ENCODE measurements around the gene TOR1B. TPM values are rescaled to one million over a fixed set of nuclear protein-coding genes. Genes with fewer than 3 reads are reported as not detected.
"Not testable (repeated sequence)": the region's sequence is repeated elsewhere in the genome, so short reads cannot be mapped to it uniquely, and the experiment has no call there.

Gene TOR1B
- total RNA-seq, 1 donor from 2014 or later, result 32.8 TPM

DNA sequence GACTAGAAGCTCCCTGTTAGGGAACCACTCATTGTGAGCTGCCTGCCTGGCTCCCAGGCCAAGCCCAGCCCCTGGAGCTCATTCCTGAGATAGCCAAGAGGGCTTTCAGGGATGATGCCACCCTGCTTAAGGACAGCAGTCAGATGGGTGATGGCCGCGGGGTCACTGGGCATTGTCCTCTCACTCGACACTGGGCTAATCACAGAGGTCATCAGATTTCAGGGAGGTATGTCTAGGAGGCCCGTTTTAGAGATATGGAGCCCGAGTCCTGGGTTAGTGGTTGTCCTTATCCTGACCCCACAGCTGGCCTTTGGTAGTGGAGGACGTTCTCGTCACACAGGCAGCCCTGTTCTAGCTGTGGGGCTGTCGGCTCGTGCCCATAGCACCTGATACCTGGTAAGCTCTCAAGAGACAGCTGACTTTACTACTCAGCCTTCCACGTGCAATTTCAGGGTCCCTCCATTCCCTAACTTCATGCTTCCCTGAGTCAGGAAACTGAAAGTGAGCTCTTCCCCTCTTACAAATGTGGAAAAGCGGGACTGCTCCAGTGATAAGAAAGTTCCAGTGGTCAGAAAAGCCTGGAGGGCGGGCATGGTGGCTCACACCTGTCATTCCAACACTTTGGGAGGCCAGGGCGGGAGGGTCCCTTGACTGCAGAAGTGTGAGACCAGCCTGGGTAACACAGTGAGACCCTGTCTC is 43.0 kb upstream of the TOR1B start:
- H3K27me3 ChIP-seq (ENCODE audit: control insufficient read depth, insufficient read depth, low read length), result peaks cover 2% of the 10 kb centered on the region
- no peak for DNase-seq (ENCODE audit: low read depth)
- TF ChIP-seq, protein P1, sequence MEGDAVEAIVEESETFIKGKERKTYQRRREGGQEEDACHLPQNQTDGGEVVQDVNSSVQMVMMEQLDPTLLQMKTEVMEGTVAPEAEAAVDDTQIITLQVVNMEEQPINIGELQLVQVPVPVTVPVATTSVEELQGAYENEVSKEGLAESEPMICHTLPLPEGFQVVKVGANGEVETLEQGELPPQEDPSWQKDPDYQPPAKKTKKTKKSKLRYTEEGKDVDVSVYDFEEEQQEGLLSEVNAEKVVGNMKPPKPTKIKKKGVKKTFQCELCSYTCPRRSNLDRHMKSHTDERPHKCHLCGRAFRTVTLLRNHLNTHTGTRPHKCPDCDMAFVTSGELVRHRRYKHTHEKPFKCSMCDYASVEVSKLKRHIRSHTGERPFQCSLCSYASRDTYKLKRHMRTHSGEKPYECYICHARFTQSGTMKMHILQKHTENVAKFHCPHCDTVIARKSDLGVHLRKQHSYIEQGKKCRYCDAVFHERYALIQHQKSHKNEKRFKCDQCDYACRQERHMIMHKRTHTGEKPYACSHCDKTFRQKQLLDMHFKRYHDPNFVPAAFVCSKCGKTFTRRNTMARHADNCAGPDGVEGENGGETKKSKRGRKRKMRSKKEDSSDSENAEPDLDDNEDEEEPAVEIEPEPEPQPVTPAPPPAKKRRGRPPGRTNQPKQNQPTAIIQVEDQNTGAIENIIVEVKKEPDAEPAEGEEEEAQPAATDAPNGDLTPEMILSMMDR (IDR thresholded peaks at IDR 0.05; ENCODE audit: insufficient read depth, low read length, poor library complexity, severe bottlenecking), result no peak
- no peaks in the 10 kb centered on the region for H3K36me3 ChIP-seq (ENCODE audit: control insufficient read depth, insufficient read depth, low read length)
- H3K4me3 ChIP-seq (ENCODE audit: low read depth, low read length), result no peak overlapping the region

DNA sequence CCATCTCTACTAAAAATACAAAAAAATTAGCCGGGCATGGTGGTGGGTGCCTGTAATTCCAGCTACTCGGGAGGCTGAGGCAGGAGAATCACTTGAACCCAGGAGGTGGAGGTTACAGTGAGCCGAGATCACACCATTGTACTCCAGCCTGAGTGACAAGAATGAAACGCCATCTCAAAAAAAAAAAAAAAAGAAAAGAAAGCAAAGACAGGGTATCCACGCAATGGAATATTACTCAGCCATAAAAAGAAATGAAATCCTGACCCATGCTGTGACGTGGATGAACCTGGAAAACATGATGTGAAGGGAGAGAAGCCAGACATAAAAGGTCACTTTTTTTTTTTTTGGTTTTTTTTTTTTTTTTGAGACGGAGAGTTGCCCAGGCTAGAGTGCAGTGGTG is 42.2 kb upstream of the TOR1B start:
- not testable (repeated sequence) for H3K4me3 ChIP-seq (ENCODE audit: low read depth, low read length)

DNA sequence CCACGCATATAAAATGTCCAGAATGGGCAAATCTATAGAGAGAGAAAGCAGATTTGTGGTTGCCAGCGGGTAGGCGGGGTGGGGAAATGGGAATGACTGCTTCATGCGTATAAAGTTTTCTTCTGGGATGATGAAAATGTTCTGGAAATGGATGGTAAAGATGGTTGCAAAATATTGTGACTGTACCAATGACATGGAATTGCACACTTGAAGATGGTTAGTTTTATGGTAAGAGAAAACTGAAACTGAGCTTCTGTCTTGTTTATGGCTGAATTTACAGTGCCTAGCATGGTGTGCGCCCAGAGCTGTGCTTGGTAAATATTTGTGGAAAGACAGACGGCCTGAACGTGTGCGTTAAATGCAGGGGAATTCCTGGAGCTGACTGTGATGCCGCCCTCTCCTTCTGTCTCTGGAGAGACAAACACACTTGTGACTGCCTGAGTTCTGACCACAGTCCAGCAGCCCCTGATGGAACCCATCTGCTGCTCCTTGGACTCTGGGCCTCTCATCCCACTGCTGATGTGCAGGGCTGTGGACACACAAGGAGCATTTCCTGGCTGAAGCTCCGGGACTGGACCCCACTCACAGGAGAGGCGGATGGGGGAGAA is 41.6 kb upstream of the TOR1B start:
- H3K36me3 ChIP-seq (ENCODE audit: control insufficient read depth, insufficient read depth, low read length), result no peaks in the 10 kb centered on the region
- TF ChIP-seq, protein P1 (IDR thresholded peaks at IDR 0.05; ENCODE audit: insufficient read depth, low read length, poor library complexity, severe bottlenecking), result no peak
- no peak for DNase-seq (ENCODE audit: low read depth)

More for the DNA sequence above, 42.2 kb upstream of the TOR1B start:
- H3K27me3 ChIP-seq (ENCODE audit: control insufficient read depth, insufficient read depth, low read length); H3K36me3 ChIP-seq (ENCODE audit: control insufficient read depth, insufficient read depth, low read length); DNase-seq (ENCODE audit: low read depth): not testable (repeated sequence)

DNA sequence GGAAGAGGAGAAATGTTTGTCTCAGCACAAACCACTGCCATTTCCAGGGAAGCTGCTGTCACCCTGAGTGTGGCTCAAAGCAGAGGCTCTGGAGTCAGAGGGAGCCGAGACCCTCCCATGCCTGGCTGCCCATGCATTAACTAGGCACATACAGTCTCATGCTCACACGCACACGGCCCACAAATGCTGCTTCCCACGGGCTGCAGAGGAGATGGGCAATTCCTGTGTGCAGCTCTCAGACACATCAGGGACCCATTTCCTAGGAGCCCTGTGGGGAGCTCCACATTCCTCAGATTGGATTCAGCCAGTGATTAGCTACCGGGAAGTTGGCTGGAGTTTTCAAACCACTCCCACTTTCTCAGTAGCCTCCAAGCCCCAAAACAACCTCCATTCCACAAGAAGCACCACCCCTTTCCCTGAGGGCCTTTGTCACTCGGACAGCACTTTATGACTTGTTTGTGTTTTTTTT is 41.0 kb upstream of the TOR1B start:
- Histone ChIP-seq H3K4me3 (ENCODE audit: low read depth, low read length) (no peak overlapping the region), H3K36me3 (ENCODE audit: control insufficient read depth, insufficient read depth, low read length) (no peaks in the 10 kb centered on the region), H3K27me3 (ENCODE audit: control insufficient read depth, insufficient read depth, low read length) (peaks cover 2% of the 10 kb centered on the region)
- TF ChIP-seq, protein P1 (IDR thresholded peaks at IDR 0.05; ENCODE audit: insufficient read depth, low read length, poor library complexity, severe bottlenecking), result no peak
- DNase-seq (ENCODE audit: low read depth), result no peak

More for the DNA sequence above, 41.6 kb upstream of the TOR1B start:
- no peak overlapping the region for H3K4me3 ChIP-seq (ENCODE audit: low read depth, low read length)
- H3K27me3 ChIP-seq (ENCODE audit: control insufficient read depth, insufficient read depth, low read length), result peaks cover 2% of the 10 kb centered on the region

DNA sequence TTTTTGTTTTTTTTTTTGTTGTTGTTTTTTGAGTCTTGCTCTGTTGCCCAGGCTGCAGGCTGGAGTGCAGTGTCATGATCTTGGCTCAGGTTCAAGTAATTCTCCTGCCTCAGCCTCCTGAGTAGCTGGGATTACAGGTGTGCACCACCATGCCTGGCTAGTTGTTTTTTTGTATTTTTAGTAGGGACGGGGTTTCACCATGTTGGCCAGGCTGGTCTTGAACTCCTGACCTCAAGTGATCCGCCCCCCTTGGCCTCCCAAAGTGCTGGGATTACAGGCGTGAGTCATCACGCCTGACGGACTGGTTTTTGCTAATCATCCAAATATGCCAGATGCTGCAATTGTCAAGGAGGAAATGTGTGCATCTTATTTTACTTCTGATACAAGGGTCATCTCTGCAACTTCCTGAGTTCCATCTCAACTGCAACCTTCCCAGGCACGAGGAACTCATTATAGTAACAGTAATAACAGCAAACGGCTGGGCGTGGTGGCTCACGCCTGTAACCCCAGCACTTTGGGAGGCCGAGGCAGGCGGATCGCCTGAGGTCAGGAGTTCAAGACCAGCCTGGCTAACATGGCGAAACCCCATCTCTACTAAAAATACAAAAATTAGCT is 40.5 kb upstream of the TOR1B start:
- not testable (repeated sequence) for DNase-seq (ENCODE audit: low read depth); H3K4me3 ChIP-seq (ENCODE audit: low read depth, low read length); H3K36me3 ChIP-seq (ENCODE audit: control insufficient read depth, insufficient read depth, low read length); H3K27me3 ChIP-seq (ENCODE audit: control insufficient read depth, insufficient read depth, low read length)

DNA sequence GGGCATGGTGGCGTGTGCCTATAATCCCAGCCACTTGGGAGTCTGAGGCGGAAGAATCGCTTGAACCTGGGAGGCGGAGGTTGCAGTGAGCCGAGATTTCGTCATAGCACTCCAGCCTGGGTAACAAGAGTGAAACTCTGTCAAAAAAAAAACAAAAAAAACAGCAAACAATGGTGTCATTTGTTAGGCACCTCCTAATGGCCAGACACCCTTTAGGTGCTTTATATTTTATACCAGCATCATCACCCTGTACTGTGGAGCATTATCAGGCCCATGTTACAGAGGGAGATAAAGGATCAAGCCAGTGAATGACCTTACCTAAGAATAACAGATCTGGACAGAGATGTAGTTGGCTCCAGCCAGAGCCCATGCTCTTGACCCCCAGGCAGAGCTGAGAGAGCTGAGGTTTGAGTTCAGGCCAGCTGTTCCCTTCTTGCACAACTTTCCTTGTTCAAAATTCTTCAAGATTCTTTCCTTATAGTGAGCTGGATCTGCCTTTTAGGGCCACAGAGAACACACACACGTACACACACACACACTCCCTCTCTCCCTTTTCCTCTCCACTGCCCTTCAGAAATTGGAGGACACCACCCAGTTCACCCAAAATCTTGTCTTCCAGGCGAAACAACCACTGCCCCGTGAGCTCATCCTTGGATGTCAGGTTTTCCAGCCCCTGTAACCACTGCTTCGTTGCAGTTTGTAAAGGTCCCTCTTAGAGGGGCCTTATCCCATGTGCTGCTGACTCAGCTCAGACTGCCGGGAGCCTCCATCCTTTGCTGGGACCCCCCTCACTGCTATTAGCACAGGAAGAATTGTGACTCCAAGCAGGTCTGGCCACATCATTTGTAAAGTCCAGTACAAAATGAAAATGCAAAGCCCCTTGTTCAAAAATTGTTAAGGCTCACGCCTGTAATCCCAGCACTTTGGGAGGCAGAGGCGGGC is 39.7 kb upstream of the TOR1B start:
- H3K27me3 ChIP-seq (ENCODE audit: control insufficient read depth, insufficient read depth, low read length), result peaks cover 2% of the 10 kb centered on the region
- TF ChIP-seq, protein P1 (IDR thresholded peaks at IDR 0.05; ENCODE audit: insufficient read depth, low read length, poor library complexity, severe bottlenecking), result no peak
- no peak overlapping the region for H3K4me3 ChIP-seq (ENCODE audit: low read depth, low read length)
- no peak for DNase-seq (ENCODE audit: low read depth)
- no peaks in the 10 kb centered on the region for H3K36me3 ChIP-seq (ENCODE audit: control insufficient read depth, insufficient read depth, low read length)
